Esophagus squamous epithelium (tissue), 4 donors: ENCODE results near the gene ZSCAN10.

Experiments used
- CTCF ChIP-seq, 6 experiments: fragments of 450-650 bp in 4 of 6; fragments of 200-600 bp in 2 of 6; sonication (generic) in 2 of 6; IDR thresholded peaks; one replicate each; pipeline ENCODE4 v1.5.1; 2016 to 2019; ENCODE audit warnings: antibody characterized with exemption in 6 of 6, mild to moderate bottlenecking in 4 of 6, moderate library complexity in 4 of 6
- POLR2A ChIP-seq, 4 donors: fragments of 450-650 bp; IDR thresholded peaks; one replicate each; pipeline ENCODE4 v1.6.1; 2017; ENCODE audit warnings: antibody characterized with exemption in 4 of 4, mild to moderate bottlenecking in 4 of 4, moderate library complexity in 3 of 4

- no peak for TF ChIP-seq CTCF (IDR thresholded peaks at IDR 0.05)
- no peak for TF ChIP-seq POLR2A (IDR thresholded peaks at IDR 0.05)
Observed at GRCh38 chr16:3096362-3096761, 2.7 kb downstream of the ZSCAN10 start.
